K562 (cell line): ENCODE results near the gene PMPCA. TPM values are rescaled to one million over a fixed set of nuclear protein-coding genes. Genes with fewer than 3 reads are reported as not detected.

Experiments used
- ATAC-seq: fragments of 200-7000 bp; cut with Tn5 transposase; 3 replicates; pipeline ENCODE4 v1.9.1; 2020; ENCODE audit warnings: moderate library complexity
- BruUV-seq: library from RNA; stranded (reverse); fragments of 400-500 nt; replicated peaks from 2 replicates; lab custom pipeline; 2021; lab: Mats Ljungman, UMichigan
- CTCF ChIA-PET: fragments of 300-600 bp; formaldehyde crosslinking; extraction: SDS; loops from one replicate; lab custom pipeline; 2021; ENCODE audit warnings: low intra/inter-chr PET ratio; lab: Yijun Ruan, JAX
- POLR2A ChIA-PET: fragments of 300-600, 350-650 bp; sonication (Branson Sonifier 250); formaldehyde crosslinking; extraction: SDS; loops from one replicate; lab custom pipeline; 2021; ENCODE audit warnings: antibody characterized with exemption, inconsistent platforms; lab: Yijun Ruan, JAX
- DNase-seq, 4 experiments: peaks; one replicate each; pipeline versions ENCODE4 v3.0.0 to v3.0.0-alpha.2; 2011 to 2018; ENCODE audit warnings: low spot score in 3 of 4, mixed read lengths in 3 of 4; ENCODE audit errors: extremely low read depth in 1 of 4
- FAIRE-seq: peaks from 2 replicates; lab custom pipeline; 2011; peaks lifted over from hg19 to GRCh38; lab: Jason Lieb, UNC
- H2AFZ ChIP-seq: 2 replicates; pipeline ENCODE4 v1.6.0; 2011; ENCODE audit warnings: low read depth, low read length, control low read depth, inconsistent platforms
- H3K27ac ChIP-seq: fragments of 200-600 bp; 3 replicates; pipeline ENCODE4 v1.8.0; 2011; ENCODE audit warnings: low read depth, mild to moderate bottlenecking, control low read depth, inconsistent platforms, low read length, moderate library complexity, mixed read lengths; ENCODE audit errors: extremely low read depth
- H3K27me3 ChIP-seq, 2 experiments: fragments of 300-600 bp in 1 of 2; 2 replicates in 1 of 2; 3 replicates in 1 of 2; pipeline versions ENCODE4 v1.6.0 to v1.8.0; 2011; ENCODE audit warnings: inconsistent platforms in 2 of 2, low read length in 2 of 2, mild to moderate bottlenecking in 1 of 2, mixed read lengths in 1 of 2, moderate library complexity in 1 of 2; ENCODE audit not compliant: control insufficient read depth in 2 of 2, insufficient read depth in 2 of 2
- H3K36me3 ChIP-seq: fragments of 300-600 bp; 3 replicates; pipeline ENCODE4 v1.8.0; 2011; ENCODE audit warnings: mild to moderate bottlenecking, low read length, inconsistent platforms; ENCODE audit not compliant: control insufficient read depth, insufficient read depth
- H3K4me1 ChIP-seq, 2 experiments: fragments of 200-600 bp in 1 of 2; replicated peaks in 1 of 2; 2 replicates in 1 of 2; 3 replicates in 1 of 2; pipeline versions ENCODE4 v1.5.1 to v1.8.0; 2011; ENCODE audit warnings: inconsistent platforms in 2 of 2, low read length in 2 of 2, mild to moderate bottlenecking in 1 of 2, mixed read lengths in 1 of 2, moderate library complexity in 1 of 2; ENCODE audit not compliant: control insufficient read depth in 2 of 2, insufficient read depth in 2 of 2
- H3K4me2 ChIP-seq: 2 replicates; pipeline ENCODE4 v1.6.1; 2011; ENCODE audit warnings: low read length, control low read depth, inconsistent platforms, mixed read lengths; ENCODE audit not compliant: insufficient read depth
- H3K4me3 ChIP-seq: fragments of 200-600 bp; sonication (generic), shearing (Covaris generic); 2 replicates; pipeline ENCODE4 v1.5.1; 2016; ENCODE audit warnings: control low read depth, inconsistent platforms
- H3K79me2 ChIP-seq: fragments of 200-600 bp; 3 replicates; pipeline ENCODE4 v1.8.0; 2011; ENCODE audit warnings: low read length, inconsistent platforms; ENCODE audit not compliant: control insufficient read depth, insufficient read depth
- H3K9ac ChIP-seq, 2 experiments: 2 replicates each; pipeline versions ENCODE4 v1.6.0 to v1.6.1; 2011; ENCODE audit warnings: low read depth in 2 of 2, low read length in 2 of 2, control low read depth in 1 of 2, inconsistent platforms in 1 of 2, mild to moderate bottlenecking in 1 of 2, mixed read lengths in 1 of 2; ENCODE audit not compliant: insufficient read depth in 1 of 2
- H3K9me1 ChIP-seq: one replicate; pipeline ENCODE4 v1.6.0; 2011; ENCODE audit warnings: inconsistent platforms, mild to moderate bottlenecking, low read length, moderate library complexity; ENCODE audit not compliant: control insufficient read depth, insufficient read depth
- H3K9me3 ChIP-seq: replicated peaks from 2 replicates; pipeline ENCODE4 v1.5.1; 2011; ENCODE audit warnings: low read depth, low read length, inconsistent platforms; ENCODE audit not compliant: control insufficient read depth, insufficient read depth
- H4K20me1 ChIP-seq: replicated peaks from 2 replicates; pipeline ENCODE4 v1.6.1; 2011; ENCODE audit warnings: low read length, inconsistent platforms, mixed read lengths; ENCODE audit not compliant: control insufficient read depth, insufficient read depth
- FOXA1 ChIP-seq: fragments of 450-650 bp; IDR thresholded peaks from 2 replicates; pipeline ENCODE4 v1.6.1; 2016; ENCODE audit warnings: mild to moderate bottlenecking, borderline replicate concordance
- NR2C2 ChIP-seq, 2 experiments: fragments of 200-800 bp in 1 of 2; sonication (Bioruptor generic) in 1 of 2; sonication (generic) in 1 of 2; formaldehyde crosslinking in 1 of 2; IDR thresholded peaks; 2 replicates each; pipeline versions ENCODE4 v1.6.1 to v1.8.0; 2016 to 2022; ENCODE audit warnings: mild to moderate bottlenecking in 1 of 2, missing compliant biosample characterization in 1 of 2, missing genetic modification characterization in 1 of 2, missing genetic modification reagents in 1 of 2
- RAD51 ChIP-seq: fragments of 450-650 bp; IDR thresholded peaks from 2 replicates; pipeline ENCODE4 v1.7.1; 2016; ENCODE audit warnings: low read depth, mild to moderate bottlenecking, borderline replicate concordance
- ZBTB1 ChIP-seq: sonication (generic); formaldehyde crosslinking; IDR thresholded peaks from 2 replicates; pipeline ENCODE4 v1.8.1; 2023; ENCODE audit warnings: missing genetic modification reagents, low read depth, mild to moderate bottlenecking, borderline replicate concordance
- ZNF316 ChIP-seq: fragments of 450-650 bp; IDR thresholded peaks from 2 replicates; pipeline ENCODE4 v1.6.1; 2016
- WGBS: fragments of 100-300 bp; shearing (Covaris generic); methylation state at CpG from one replicate; pipeline ENCODE4 v1.1.6; 2016; ENCODE audit warnings: low coverage, mixed read lengths; ENCODE audit not compliant: insufficient coverage; ENCODE audit errors: missing lambda C conversion rate; 5-methylcytosine and 5-hydroxymethylcytosine counted together
- in situ Hi-C: fragments of 300-500 bp; cut with MboI; formaldehyde crosslinking; loops from 4 replicates; pipeline ENCODE4 v1.15.0; 2018; ENCODE audit warnings: inconsistent platforms, mixed read lengths
- intact Hi-C: fragments of 100-400 bp; cut with micrococcal nuclease; formaldehyde crosslinking; loops from 2 replicates; pipeline ENCODE4 v1.14.2; 2022
- polyA plus RNA-seq, 8 experiments: library from polyadenylated mRNA; depleted of rRNA in 4 of 8; stranded (reverse) in 5 of 8; unstranded in 3 of 8; fragments of >200 nt; fragmentation: Nextera tagmentation in 2 of 8; fragmentation: Illumina TruSeq in 1 of 8; extraction: Ambion mirVana in 2 of 8; extraction: Trizol in 1 of 8; gene quantifications; 2 replicates each; pipeline versions ENCODE4 v1.2.1 to v1.2.3, GENCODE V29; 2011 to 2014; ENCODE audit warnings: inconsistent platforms in 1 of 8, missing spikeins in 1 of 8
- total RNA-seq, 7 experiments: library from RNA; depleted of rRNA in 6 of 7; stranded (reverse); fragments of >200 nt in 6 of 7; fragmentation: Illumina TruSeq in 2 of 7; extraction: Trizol in 2 of 7; gene quantifications; 2 replicates each; pipeline versions ENCODE4 v1.2.1 to v1.2.3, GENCODE V29; 2011 to 2021; ENCODE audit warnings: low replicate concordance in 1 of 7
- TF ChIP-seq, protein P1 (sequence below): sonication (generic); formaldehyde crosslinking; IDR thresholded peaks from 2 replicates; pipeline ENCODE4 v1.8.1; 2023; ENCODE audit warnings: mild to moderate bottlenecking, missing genetic modification reagents
- TF ChIP-seq, protein P2 (sequence below): sonication (generic); formaldehyde crosslinking; IDR thresholded peaks from 2 replicates; pipeline ENCODE4 v1.8.1; 2023; ENCODE audit warnings: missing genetic modification reagents, mild to moderate bottlenecking, borderline replicate concordance
- TF ChIP-seq, protein P3 (sequence below): IDR thresholded peaks from 2 replicates; pipeline ENCODE4 v1.6.1; 2014; ENCODE audit warnings: antibody characterized with exemption

The PMPCA gene
- total and polyA plus RNA-seq, 9 of the 15 experiments (the other 6 are each of a cell fraction or from before 2014, with no cell fraction given), result 23.9 to 143 (median 86.6) TPM

DNA sequence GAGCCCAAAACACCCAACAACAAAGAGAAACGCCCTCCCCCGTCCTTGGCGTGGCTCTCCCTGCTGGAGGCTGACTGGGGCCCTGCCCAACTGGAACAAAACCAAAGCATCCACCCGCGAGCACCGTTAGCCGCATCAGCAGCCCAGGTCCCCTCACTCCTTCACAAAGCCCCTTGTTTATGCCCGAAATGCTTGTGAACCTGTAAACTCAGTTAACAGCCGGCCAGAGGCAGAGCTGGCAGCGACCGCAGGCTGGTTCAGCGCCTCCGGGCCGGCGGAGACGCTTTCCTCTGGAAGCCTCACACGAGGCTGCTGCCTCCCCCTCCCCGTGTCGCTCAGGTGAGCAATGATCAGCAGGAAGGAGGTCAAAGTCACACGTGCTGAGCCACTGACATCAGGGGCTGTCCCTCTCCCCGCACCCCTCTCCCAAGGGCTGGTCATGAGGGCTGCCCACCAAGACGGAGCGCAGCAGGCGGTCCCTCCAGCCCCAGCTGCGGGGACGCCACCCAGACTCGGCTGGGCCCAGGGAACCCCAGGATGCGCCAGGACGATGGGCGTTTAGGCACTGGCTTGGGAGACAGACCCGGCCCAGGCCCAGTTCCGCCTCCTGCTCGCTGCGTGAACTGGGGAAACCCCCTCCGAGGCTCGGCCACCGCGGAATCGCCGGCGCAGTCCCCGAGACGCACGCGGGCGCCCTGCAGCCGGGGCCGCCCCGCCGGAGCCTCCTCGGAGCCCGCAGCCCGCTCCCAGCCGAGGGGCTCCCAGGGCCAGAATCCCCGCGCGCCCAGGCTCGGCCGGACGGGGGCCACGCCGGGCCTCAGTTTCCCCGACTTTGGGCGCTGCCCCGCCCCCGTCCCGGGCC is 11.1 kb upstream of the PMPCA start (continued):
- 0 out of 2 replicates have a peak, but pooled peaks have one; percentile 5 for TF ChIP-seq ZBTB1

DNA sequence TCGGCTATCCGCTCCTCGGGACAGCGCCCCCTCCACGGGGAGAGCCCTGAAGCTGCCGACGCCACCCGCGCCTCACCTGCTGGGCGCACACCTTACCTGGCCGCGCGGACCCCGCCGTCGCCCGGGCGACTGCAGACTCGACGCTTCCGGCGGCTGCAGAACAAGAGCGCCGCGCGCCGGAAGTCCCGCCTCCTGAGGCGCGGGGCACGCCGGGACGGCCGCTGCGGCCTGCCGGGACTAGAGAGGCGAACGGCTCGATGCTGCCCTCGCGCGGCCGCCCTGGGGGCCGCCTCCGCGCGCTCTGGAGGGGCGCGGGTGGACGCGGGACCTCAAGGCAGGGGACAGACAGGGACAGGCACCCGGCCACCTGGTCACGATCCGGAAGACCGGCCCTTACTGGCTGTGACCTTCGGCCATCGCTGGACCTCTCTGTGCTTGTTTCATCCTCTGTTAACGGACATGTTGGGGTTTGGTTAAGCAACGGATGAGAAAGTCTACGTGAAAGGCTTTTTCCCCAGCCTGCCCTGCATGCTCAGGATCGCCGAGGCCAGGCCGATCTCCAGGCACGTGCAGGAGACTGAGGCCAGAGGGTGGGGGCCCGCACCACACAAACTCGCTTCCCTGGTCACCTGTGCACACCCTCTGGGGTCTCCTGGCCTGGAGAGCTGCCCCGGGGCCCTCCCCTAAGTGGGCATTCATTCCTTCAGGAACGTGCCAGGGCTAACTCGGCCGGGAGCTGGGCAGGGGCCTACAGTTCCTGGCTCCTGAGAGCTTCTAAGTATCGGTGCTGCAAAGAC is 10.2 kb upstream of the PMPCA start, which contains the start of gene SNAPC4:
Gene SNAPC4 (minus strand): TSS at position 133 of the 797 bp plus-strand sequence. CDS start 1,742 bp downstream, outside the sequence.
- Histone ChIP-seq H3K27me3 (no peaks in the 10 kb centered on the region), H3K4me3 (peak within 1 kb of the TSS; percentile 98), H2AFZ (peak within 1 kb of the TSS; percentile 79), H3K79me2 (peaks cover 28% of the 10 kb centered on the region), H3K9me1 (no peaks in the 10 kb centered on the region), H3K27ac (peak within 1 kb of the TSS; percentile 69), H3K9ac (peak within 1 kb of the TSS; percentile 78 to 98), H3K4me2 (peak within 1 kb of the TSS; percentile 97), H3K36me3 (peaks cover 72% of the 10 kb centered on the region), H4K20me1 (no peaks in the 10 kb centered on the region; the same call in 1 of the 2 replicates), H3K4me1 (peaks cover 7 to 41% of the 10 kb centered on the region in 2 experiments; a peak in 4 of 5 replicates), H3K9me3 (no peaks in the 10 kb centered on the region)
- no TSS peak for BruUV-seq
- FAIRE-seq (peak; percentile 84), DNase-seq (peak; percentile 92 to 93 (median 93)), ATAC-seq (peak; percentile 95)
- ChIA-PET POLR2A (interaction anchor here (0.6 to 1.6 kb wide), 5 partner anchors 9 to 59 kb away, joined by 3 to 8 read pairs (median 4); no protein-coding TSS in a partner anchor), CTCF (interaction anchor here (0.7 to 1.9 kb wide), 8 partner anchors 36 to 231 kb away, joined by 3 to 10 read pairs (median 4); partner anchors contain the start of gene DNLZ)
- in situ Hi-C loops, result no loop called here
- WGBS, result 10% methylated on average over 56 of the region's 71 CpGs
- intact Hi-C loops, result loop anchor here (1.0 to 2.0 kb wide), 2 partner anchors 35 to 61 kb away; no protein-coding TSS in a partner anchor
- TF ChIP-seq, protein P1, sequence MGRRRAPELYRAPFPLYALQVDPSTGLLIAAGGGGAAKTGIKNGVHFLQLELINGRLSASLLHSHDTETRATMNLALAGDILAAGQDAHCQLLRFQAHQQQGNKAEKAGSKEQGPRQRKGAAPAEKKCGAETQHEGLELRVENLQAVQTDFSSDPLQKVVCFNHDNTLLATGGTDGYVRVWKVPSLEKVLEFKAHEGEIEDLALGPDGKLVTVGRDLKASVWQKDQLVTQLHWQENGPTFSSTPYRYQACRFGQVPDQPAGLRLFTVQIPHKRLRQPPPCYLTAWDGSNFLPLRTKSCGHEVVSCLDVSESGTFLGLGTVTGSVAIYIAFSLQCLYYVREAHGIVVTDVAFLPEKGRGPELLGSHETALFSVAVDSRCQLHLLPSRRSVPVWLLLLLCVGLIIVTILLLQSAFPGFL, result peak; percentile 72; the same call in 1 of the 2 replicates
- TF ChIP-seq FOXA1 (no peak), ZNF316 (no peak), NR2C2 (CRISPR knock-in tag; IDR thresholded peaks at IDR 0.05) (no peak), NR2C2 (tag; IDR thresholded peaks at IDR 0.05) (peak; percentile 31; the same call in 1 of the 2 replicates), RAD51 (no peak)
- TF ChIP-seq, protein P2, sequence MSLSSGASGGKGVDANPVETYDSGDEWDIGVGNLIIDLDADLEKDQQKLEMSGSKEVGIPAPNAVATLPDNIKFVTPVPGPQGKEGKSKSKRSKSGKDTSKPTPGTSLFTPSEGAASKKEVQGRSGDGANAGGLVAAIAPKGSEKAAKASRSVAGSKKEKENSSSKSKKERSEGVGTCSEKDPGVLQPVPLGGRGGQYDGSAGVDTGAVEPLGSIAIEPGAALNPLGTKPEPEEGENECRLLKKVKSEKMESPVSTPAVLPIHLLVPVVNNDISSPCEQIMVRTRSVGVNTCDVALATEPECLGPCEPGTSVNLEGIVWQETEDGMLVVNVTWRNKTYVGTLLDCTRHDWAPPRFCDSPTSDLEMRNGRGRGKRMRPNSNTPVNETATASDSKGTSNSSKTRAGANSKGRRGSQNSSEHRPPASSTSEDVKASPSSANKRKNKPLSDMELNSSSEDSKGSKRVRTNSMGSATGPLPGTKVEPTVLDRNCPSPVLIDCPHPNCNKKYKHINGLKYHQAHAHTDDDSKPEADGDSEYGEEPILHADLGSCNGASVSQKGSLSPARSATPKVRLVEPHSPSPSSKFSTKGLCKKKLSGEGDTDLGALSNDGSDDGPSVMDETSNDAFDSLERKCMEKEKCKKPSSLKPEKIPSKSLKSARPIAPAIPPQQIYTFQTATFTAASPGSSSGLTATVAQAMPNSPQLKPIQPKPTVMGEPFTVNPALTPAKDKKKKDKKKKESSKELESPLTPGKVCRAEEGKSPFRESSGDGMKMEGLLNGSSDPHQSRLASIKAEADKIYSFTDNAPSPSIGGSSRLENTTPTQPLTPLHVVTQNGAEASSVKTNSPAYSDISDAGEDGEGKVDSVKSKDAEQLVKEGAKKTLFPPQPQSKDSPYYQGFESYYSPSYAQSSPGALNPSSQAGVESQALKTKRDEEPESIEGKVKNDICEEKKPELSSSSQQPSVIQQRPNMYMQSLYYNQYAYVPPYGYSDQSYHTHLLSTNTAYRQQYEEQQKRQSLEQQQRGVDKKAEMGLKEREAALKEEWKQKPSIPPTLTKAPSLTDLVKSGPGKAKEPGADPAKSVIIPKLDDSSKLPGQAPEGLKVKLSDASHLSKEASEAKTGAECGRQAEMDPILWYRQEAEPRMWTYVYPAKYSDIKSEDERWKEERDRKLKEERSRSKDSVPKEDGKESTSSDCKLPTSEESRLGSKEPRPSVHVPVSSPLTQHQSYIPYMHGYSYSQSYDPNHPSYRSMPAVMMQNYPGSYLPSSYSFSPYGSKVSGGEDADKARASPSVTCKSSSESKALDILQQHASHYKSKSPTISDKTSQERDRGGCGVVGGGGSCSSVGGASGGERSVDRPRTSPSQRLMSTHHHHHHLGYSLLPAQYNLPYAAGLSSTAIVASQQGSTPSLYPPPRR, result 0 out of 2 replicates have a peak, but pooled peaks have one; percentile 26
- TF ChIP-seq, protein P3, sequence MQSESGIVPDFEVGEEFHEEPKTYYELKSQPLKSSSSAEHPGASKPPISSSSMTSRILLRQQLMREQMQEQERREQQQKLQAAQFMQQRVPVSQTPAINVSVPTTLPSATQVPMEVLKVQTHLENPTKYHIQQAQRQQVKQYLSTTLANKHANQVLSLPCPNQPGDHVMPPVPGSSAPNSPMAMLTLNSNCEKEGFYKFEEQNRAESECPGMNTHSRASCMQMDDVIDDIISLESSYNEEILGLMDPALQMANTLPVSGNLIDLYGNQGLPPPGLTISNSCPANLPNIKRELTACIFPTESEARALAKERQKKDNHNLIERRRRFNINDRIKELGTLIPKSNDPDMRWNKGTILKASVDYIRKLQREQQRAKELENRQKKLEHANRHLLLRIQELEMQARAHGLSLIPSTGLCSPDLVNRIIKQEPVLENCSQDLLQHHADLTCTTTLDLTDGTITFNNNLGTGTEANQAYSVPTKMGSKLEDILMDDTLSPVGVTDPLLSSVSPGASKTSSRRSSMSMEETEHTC, result no peak
